Lower lobe of right lung (tissue), 2 donors: ENCODE measurements around the gene SOX13. TPM values are rescaled to one million over a fixed set of nuclear protein-coding genes. Genes with fewer than 3 reads are reported as not detected.

ENCODE experiments used
- ATAC-seq, 2 donors: fragments of 200-7000 bp; cut with Tn5 transposase; one replicate each; pipeline ENCODE4 v1.9.1; 2020 to 2022; ENCODE audit warnings: mild to moderate bottlenecking in 2 of 2, moderate library complexity in 2 of 2
- DNase-seq: peaks from one replicate; pipeline ENCODE4 v3.0.0-alpha.2; 2020
- H3K27ac ChIP-seq: fragments of 200-600 bp; one replicate; pipeline ENCODE4 v1.8.0; 2022
- H3K27me3 ChIP-seq: fragments of 200-600 bp; one replicate; pipeline ENCODE4 v1.8.0; 2022; ENCODE audit warnings: low read depth
- H3K36me3 ChIP-seq: fragments of 200-600 bp; one replicate; pipeline ENCODE4 v1.8.0; 2022; ENCODE audit warnings: mild to moderate bottlenecking
- H3K4me1 ChIP-seq: fragments of 200-600 bp; one replicate; pipeline ENCODE4 v1.8.0; 2022
- H3K4me3 ChIP-seq: fragments of 200-600 bp; one replicate; pipeline ENCODE4 v1.8.0; 2022; ENCODE audit warnings: mild to moderate bottlenecking
- H3K9me3 ChIP-seq: fragments of 200-600 bp; one replicate; pipeline ENCODE4 v1.8.0; 2022
- CTCF ChIP-seq: fragments of 200-600 bp; IDR thresholded peaks from one replicate; pipeline ENCODE4 v1.8.0; 2022; ENCODE audit warnings: antibody characterized with exemption, mild to moderate bottlenecking
- intact Hi-C: fragments of 100-400 bp; cut with DNase I; formaldehyde crosslinking; loops from one replicate; pipeline ENCODE4 v1.11.0; 2022
- total RNA-seq: library from RNA; stranded (reverse); fragmentation: NEBNext Ultra II Directional; extraction: Animal tissue kit (Norgen Biotek cat#: 25700); gene quantifications from one replicate; pipeline ENCODE4 v1.2.1, GENCODE V29; 2021
- donor health status: DM: no; HTN: yes; CAD: no; lungs with severe emphysema.

Gene SOX13
- total RNA-seq, 1 donor from 2014 or later = 57.8 TPM

GRCh38 chr1:204126956-204127355, 54.0 kb downstream of the SOX13 start:
- no peaks in the 10 kb centered on the region for H3K27me3 ChIP-seq
- no peak overlapping the region for H3K4me3 ChIP-seq
- peaks cover 34% of the 10 kb centered on the region for H3K4me1 ChIP-seq
- ATAC-seq (no peak), DNase-seq (no peak)
- no peak for TF ChIP-seq CTCF
- peak overlapping the region; percentile 39 for H3K27ac ChIP-seq
- H3K9me3 ChIP-seq = no peaks in the 10 kb centered on the region
- H3K36me3 ChIP-seq = peaks cover 46% of the 10 kb centered on the region
- intact Hi-C loops = loop anchor here (5.0 kb wide), 1 partner anchor 255 kb away; no protein-coding TSS in a partner anchor

- peak; percentile 66 to 67 for ATAC-seq
- no peaks in the 10 kb centered on the region for H3K27me3 ChIP-seq
- intact Hi-C loops = loop anchor here (5.0 kb wide), 1 partner anchor 255 kb away; no protein-coding TSS in a partner anchor
- peak overlapping the region; percentile 39 for H3K27ac ChIP-seq
- H3K9me3 ChIP-seq = no peaks in the 10 kb centered on the region
- peak; percentile 64 for DNase-seq
- peaks cover 38% of the 10 kb centered on the region for H3K36me3 ChIP-seq
- TF ChIP-seq CTCF = peak; percentile 94
- peaks cover 34% of the 10 kb centered on the region for H3K4me1 ChIP-seq
- H3K4me3 ChIP-seq = no peak overlapping the region
Observed at GRCh38 chr1:204127597-204128242, 54.8 kb downstream of the SOX13 start.

- TF ChIP-seq CTCF = no peak
- H3K27me3 ChIP-seq = no peaks in the 10 kb centered on the region
- peaks cover 30% of the 10 kb centered on the region for H3K36me3 ChIP-seq
- no peak overlapping the region for H3K27ac ChIP-seq
- no peaks in the 10 kb centered on the region for H3K9me3 ChIP-seq
- ATAC-seq (no peak), DNase-seq (no peak)
- H3K4me1 ChIP-seq = peaks cover 34% of the 10 kb centered on the region
- intact Hi-C loops = loop anchor here (5.0 kb wide), 1 partner anchor 256 kb away; no protein-coding TSS in a partner anchor
- H3K4me3 ChIP-seq = no peak overlapping the region
Observed at GRCh38 chr1:204128464-204128963, 55.6 kb downstream of the SOX13 start.

GRCh38 chr1:204128964-204129896, 56.3 kb downstream of the SOX13 start:
- ATAC-seq = peak; percentile 93 to 94
- Histone ChIP-seq H3K36me3 (peaks cover 23% of the 10 kb centered on the region), H3K9me3 (no peaks in the 10 kb centered on the region), H3K27ac (peak overlapping the region; percentile 27), H3K4me3 (peak overlapping the region; percentile 37), H3K27me3 (no peaks in the 10 kb centered on the region), H3K4me1 (peaks cover 34% of the 10 kb centered on the region)
- peak; percentile 85 for DNase-seq
- TF ChIP-seq CTCF = peak; percentile 92
- intact Hi-C loops = loop anchor here (5.0 kb wide), 1 partner anchor 257 kb away; no protein-coding TSS in a partner anchor

GRCh38 chr1:204130178-204130577, 57.3 kb downstream of the SOX13 start:
- no peak for TF ChIP-seq CTCF
- no peaks in the 10 kb centered on the region for H3K27me3 ChIP-seq
- H3K27ac ChIP-seq = no peak overlapping the region
- H3K9me3 ChIP-seq = no peaks in the 10 kb centered on the region
- ATAC-seq = no peak
- H3K4me1 ChIP-seq = peaks cover 34% of the 10 kb centered on the region
- H3K4me3 ChIP-seq = no peak overlapping the region
- intact Hi-C loops = no loop called here
- DNase-seq = no peak
- H3K36me3 ChIP-seq = peaks cover 14% of the 10 kb centered on the region
